ENCODE data around the gene ZFYVE16.
A peak's percentile ranks its signal among the peaks of the same experiment; 100 is the strongest.
"Not testable (repeated sequence)": the region's sequence is repeated elsewhere in the genome, so short reads cannot be mapped to it uniquely, and the experiment has no call there.

ZFYVE16 gene

DNA sequence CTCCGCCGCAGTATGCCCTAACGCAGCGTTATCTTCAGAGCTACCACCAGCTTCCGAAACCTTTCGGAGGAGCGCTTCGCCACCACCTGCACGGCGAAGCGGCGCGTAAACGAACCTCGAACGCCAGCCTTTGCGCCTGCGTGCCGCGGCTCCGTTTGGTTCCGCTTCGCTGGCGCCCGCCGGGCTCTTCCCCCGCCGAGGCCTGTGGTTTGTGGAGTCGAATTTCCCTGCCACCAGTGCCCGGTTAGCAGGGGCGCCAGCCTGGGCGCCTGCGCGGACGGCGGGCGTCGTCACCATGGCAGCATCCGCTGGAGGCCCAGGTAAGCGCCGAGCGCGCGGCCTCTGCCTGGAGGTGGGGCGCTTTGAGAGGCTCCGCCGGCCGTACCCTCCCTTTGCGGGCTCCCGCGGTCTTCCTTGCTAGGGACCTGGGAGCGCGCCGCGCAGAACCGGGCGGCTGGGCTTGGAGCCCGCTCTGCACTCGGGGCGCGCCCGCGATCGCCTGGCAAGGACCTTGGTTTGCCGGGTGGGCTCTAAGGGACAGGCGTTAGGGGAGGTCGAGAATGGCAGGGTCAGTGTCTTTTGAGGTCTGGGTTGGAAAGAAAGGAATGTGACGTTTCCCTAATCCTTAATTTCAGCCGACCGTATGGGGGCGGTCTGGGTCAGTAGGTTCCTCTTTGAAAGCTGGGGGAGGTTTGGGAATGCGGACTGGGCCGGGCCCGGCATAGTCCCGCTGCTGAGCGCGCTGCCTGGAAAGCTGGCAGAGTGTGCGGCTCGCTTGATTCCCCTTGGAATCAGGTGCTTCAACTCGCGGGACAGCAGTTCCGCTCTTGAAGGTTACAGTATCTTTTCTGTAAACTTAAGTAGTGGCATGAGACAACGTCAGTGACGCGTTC, 80.2 kb downstream of the ZFYVE16 start, which contains the start of gene FAM151B:
TSS of gene FAM151B (plus strand) at position 272 of the 893 bp plus-strand sequence. CDS start at position 296, 24 bp downstream.
- DNase-seq = peak; percentile 37 to 97 (median 79)

DNA sequence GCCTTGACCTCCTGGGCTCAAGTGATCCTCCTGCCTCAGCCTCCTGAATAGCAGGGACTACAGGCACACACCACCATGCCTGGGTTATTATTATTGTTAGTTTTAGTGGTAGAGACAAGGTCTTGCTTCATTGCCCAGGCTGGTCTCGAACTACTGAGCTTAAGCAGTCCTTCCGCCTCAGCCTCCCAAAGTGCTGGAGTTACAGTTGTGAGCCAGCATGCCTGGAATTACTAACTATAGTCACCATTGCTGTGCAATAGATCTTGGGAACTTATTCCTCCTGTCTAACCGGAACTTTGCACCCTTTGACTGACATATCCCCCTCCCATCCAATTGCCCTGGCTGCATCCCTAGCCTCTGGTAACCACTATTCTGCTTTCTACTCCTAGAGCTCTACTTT, 83.4 kb downstream of the ZFYVE16 start:
- DNase-seq = no peak

DNA sequence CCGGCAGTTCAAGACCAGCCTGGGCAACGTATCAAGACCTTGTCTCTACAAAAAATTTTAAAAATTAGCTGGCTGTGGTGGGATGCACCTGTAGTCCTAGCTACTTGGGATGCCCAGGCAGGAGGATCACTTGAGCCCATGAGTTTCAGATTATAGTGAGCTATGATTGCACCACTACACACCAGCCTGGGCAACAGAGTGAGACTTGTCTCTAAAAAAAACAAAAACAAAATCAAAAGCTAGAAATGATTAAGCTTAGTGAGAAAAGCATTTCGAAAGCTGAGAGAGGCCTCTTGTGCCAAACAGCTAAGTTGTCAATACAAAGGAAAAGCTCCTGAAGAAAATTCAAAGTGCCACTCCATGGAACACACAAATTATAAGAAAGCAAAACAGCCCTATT, 84.9 kb downstream of the ZFYVE16 start:
- no peak for DNase-seq

DNA sequence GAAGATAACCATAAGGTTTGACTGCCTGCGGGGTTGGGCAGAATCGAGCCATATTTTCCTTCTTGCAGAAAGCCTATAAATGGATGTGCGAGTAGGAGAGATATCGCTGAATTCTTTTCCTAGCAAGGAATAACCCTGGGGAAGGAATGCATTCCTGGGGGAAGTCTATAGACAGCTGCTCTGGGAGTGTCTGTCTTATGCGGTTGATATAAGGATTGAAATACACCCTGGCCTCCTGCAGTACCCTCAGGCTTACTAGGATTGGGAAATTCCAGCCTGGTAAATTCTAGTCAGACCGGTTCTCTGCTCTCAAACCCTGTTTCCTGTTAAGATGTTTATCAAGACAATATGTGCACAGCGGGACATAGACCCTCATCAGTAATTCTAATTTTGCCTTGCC, 85.6 kb downstream of the ZFYVE16 start:
- DNase-seq = not testable (repeated sequence)

DNA sequence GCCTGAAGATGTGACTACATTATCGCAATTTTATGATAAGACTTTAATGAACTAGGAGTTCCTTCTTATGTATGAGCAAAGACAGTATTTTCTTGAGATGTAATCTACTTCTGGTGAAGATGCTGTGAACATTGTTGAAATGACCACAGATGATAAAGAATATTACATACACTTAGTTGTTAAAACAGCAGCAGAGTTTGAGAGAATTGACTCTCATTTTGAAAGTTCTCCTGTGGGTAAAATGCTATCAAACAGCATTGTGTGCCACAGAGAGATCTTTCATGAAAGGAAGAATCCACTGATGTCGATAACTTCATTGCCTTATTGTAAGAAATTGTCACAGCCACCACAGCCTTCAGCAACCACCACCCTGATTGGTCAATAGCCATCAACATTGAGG, 88.0 kb downstream of the ZFYVE16 start:
- no peak for DNase-seq

DNA sequence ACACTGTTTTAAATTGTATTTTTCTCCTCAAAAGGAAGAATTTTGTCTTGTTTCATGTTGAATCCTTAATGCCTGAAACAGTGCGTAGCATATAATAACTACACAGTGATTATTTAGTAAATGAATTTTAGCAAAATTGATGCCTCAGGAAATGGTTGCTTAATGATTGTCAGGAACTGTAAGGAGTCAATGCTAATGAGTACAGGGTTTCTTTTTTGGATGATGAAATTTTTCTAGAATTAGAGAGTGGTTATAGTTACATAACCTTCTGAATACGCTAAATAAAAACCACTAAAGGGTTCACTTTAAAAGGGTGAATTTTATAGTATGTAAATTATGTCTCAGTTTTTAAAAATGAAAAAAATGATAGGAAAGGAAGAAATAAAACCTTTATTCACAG, 94.9 kb downstream of the ZFYVE16 start:
- DNase-seq = no peak

DNA sequence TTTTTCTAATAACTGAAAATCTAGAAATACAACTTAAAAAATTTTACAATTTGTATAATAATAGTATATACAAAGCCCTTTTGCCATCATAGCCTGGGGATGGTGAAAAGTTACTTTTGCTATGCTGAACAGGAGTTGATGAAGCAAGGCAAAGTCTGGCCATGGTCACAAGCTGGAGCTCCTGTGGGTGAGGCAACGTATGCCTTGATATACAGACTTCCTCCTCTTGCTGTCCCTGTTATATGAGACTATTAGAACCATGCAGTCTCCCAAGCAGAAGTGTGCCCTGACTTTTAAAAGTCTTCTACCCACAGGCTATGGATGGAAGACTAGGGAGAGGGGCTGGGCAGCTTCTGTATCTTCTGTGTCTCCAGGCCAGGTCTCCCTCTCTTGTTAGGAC, 95.8 kb downstream of the ZFYVE16 start:
- no peak for DNase-seq

DNA sequence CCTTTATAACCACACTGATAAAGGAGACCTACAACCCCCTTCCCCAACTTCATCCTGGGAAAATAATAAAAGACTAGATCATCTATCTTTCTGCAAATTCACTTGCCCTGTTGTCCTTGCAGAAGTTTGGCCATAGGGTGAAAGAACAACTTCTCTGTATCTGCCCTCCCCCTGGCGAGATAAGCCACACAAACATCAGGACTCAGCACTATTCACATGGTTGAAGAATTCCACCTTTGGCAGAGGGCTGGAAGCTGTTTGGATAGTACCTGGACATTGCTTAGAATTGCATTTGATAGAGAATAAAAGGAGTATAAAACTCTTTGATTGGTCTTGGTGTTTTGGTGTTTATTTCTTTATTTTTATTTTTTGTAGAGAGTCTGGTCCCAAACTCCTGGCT, 97.0 kb downstream of the ZFYVE16 start:
- no peak for DNase-seq

DNA sequence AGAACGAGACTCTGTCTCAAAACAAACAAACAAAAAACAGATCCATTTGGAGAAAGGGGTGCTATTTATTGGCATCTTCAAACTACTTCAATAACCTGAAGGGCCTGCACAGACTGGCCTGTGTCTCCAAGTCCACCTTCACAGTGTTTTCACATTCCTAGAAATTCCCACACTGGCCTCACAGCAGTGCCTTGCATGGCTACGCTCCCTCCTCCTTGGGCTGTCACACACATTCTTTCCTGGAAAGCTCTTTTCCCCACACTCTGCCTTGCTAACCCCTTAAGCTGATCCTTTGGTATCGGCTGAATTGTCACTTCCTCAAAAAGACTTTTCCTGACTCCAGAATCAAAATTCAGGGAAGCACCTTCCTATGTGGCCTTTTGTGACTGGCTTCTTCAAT, 99.8 kb downstream of the ZFYVE16 start:
- no peak for DNase-seq

DNA sequence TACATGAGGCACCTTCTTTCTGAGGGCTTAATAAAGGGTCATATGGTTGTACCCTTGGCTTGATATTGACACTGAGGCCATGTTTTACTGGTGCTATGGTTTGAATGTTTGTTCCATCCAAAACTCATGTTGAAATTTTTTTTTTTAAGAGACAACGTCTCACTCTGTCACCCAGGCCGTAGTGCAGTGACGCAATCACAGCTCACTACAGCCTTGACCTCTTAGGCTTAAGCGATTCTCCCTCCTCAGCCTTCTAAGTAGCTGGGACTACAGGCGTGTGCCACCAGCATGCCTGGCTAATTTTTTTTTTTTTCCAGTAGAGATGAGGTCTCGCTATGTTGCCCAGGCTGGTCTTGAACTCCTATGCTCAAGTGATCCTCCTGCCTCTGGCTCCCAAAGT, 101.0 kb downstream of the ZFYVE16 start:
- no peak for DNase-seq

DNA sequence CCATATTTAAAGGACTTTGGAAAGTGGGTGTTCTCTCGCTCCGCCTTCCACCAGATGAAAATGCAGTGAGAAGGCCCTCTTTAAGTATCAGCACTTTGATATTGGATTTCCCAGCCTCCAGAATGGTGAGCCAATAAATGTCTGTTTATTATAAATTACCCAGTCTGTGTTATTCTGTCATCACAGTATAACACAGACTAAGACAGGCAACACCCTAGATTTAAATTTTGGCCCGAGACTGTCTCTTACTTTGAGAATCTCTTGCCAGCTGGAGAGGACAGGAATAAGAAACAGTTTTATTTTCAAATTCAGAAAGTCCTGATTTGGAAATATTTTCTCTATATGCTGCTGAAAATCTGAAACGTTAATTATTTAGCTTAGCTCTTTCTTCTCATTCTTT, 101.5 kb downstream of the ZFYVE16 start:
- DNase-seq = no peak

DNA sequence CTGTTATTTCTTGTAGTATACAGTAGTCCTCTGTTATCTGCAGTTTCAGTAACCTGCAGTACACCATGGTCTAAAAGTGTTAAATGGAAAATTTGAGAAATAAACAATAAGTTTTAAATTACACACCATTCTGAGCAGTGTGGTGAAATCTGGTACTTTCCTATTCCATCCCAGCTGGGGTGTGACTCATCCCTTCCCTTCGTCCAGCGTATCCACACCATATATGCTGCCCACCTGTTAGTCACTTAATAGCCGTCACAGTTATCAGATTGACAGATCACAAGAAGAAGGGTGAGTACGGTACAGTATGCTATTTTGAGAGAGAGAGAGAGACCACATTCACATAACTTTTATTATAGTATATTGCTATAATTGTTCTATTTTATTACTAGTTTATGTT, 109.0 kb downstream of the ZFYVE16 start:
- DNase-seq = no peak
